GM12864 (cell line): ENCODE results near the gene ADAMTS15.

Experiments used
- DNase-seq: peaks from one replicate; pipeline ENCODE4 v3.0.0-alpha.2; 2011; ENCODE audit warnings: low read depth
- H3K4me3 ChIP-seq: 2 replicates; pipeline ENCODE4 v1.5.1; 2011; ENCODE audit warnings: mild to moderate bottlenecking, low read depth, low read length, control low read depth
- CTCF ChIP-seq: IDR thresholded peaks from 2 replicates; pipeline ENCODE4 v1.5.1; 2011; ENCODE audit warnings: low read depth, mild to moderate bottlenecking, moderate library complexity, low read length, control low read depth, inconsistent platforms; ENCODE audit errors: missing control alignments

Gene ADAMTS15

GRCh38 chr11:130448416-130449309, at the start of gene ADAMTS15:
Gene ADAMTS15 (plus strand): TSS chr11:130448645. CDS start chr11:130448974, 329 bp downstream.
- no peak within 1 kb of the TSS for H3K4me3 ChIP-seq
- DNase-seq, result no peak
- TF ChIP-seq CTCF, result no peak

- H3K4me3 ChIP-seq, result no peak overlapping the region
- no peak for TF ChIP-seq CTCF
- DNase-seq, result no peak
These were observed 49.2 kb upstream of the ADAMTS15 start for GRCh38 chr11:130399196-130399595.

GRCh38 chr11:130400781-130401483, 47.5 kb upstream of the ADAMTS15 start:
- no peak for DNase-seq
- H3K4me3 ChIP-seq, result no peak overlapping the region
- TF ChIP-seq CTCF, result no peak

- DNase-seq, result no peak
- TF ChIP-seq CTCF, result no peak
- H3K4me3 ChIP-seq, result no peak overlapping the region
These were observed 45.9 kb upstream of the ADAMTS15 start for GRCh38 chr11:130402570-130402969.

GRCh38 chr11:130403271-130403804, 45.1 kb upstream of the ADAMTS15 start:
- H3K4me3 ChIP-seq, result no peak overlapping the region
- no peak for DNase-seq
- no peak for TF ChIP-seq CTCF

- DNase-seq, result no peak
- no peak overlapping the region for H3K4me3 ChIP-seq
- no peak for TF ChIP-seq CTCF
These were observed 44.5 kb upstream of the ADAMTS15 start for GRCh38 chr11:130403967-130404366.
